Measurements from ENCODE around the gene C10orf90. TPM values are rescaled to one million over a fixed set of nuclear protein-coding genes. Genes with fewer than 3 reads are reported as not detected.

Gene C10orf90
- total and polyA plus RNA-seq, 2 donors (not counting 3 experiments of a cell fraction or from before 2014, with no cell fraction given): not detected

GRCh38 chr10:126685756-126686155 lies 15.3 kb upstream of the C10orf90 start:
- Histone ChIP-seq H3K4me1 (ENCODE audit: control insufficient read depth, extremely low read depth, insufficient read depth, low read length) (no peaks in the 10 kb centered on the region), H3K4me3 (replicated peaks in 1 of 3; ENCODE audit: insufficient read depth in 1 of 3, low read depth in 1 of 3, low read length in 3 of 3) (no peak overlapping the region), H2AFZ (ENCODE audit: low read depth, low read length) (no peak overlapping the region), H3K9me1 (replicated peaks; ENCODE audit: control insufficient read depth, extremely low read depth, insufficient read depth, low read length) (no peaks in the 10 kb centered on the region), H3K36me3 (ENCODE audit: control insufficient read depth in 2 of 2, extremely low read depth in 1 of 2, insufficient read depth in 2 of 2, low read length in 2 of 2) (no peaks in the 10 kb centered on the region), H3K9me3 (replicated peaks; ENCODE audit: control insufficient read depth, insufficient read depth, low read length) (no peaks in the 10 kb centered on the region), H3K9ac (replicated peaks; ENCODE audit: extremely low read depth, insufficient read depth, low read length) (no peak overlapping the region), H3K27ac (ENCODE audit: insufficient read depth, low read depth, low read length) (no peak overlapping the region), H3K4me2 (ENCODE audit: insufficient read depth, low read length) (no peak overlapping the region), H3K79me2 (ENCODE audit: control insufficient read depth, insufficient read depth, low read length) (no peaks in the 10 kb centered on the region), H4K20me1 (replicated peaks; ENCODE audit: control insufficient read depth, extremely low read depth, insufficient read depth, low read length) (no peaks in the 10 kb centered on the region), H3K27me3 (ENCODE audit: control insufficient read depth in 2 of 2, insufficient read depth in 2 of 2, low read length in 2 of 2) (no peaks in the 10 kb centered on the region)
- no peak for FAIRE-seq
- intact Hi-C loops (cut with micrococcal nuclease) (no loop called here), dilution Hi-C loops (cut with MboI; ENCODE audit: extremely low pct_ligation_motif_present, low sequenced_read_pairs) (no loop called here)
- POLR2A ChIA-PET: no interaction called here
- BruUV-seq (replicated peaks): no TSS peak
- CTCF ChIA-PET: no interaction called here
- DNase-seq (ENCODE audit: low read depth, low spot score): no peak
- no peak for TF ChIP-seq POLR2AphosphoS5 (IDR thresholded peaks at IDR 0.05; ENCODE audit: insufficient read depth, low read depth, low read length)

GRCh38 chr10:126684171-126684745 lies 13.8 kb upstream of the C10orf90 start:
- Histone ChIP-seq H4K20me1 (replicated peaks; ENCODE audit: control insufficient read depth, extremely low read depth, insufficient read depth, low read length) (no peaks in the 10 kb centered on the region), H3K27ac (ENCODE audit: insufficient read depth, low read depth, low read length) (no peak overlapping the region), H3K9me1 (replicated peaks; ENCODE audit: control insufficient read depth, extremely low read depth, insufficient read depth, low read length) (no peaks in the 10 kb centered on the region), H3K9me3 (replicated peaks; ENCODE audit: control insufficient read depth, insufficient read depth, low read length) (no peaks in the 10 kb centered on the region), H3K27me3 (ENCODE audit: control insufficient read depth in 2 of 2, insufficient read depth in 2 of 2, low read length in 2 of 2) (no peaks in the 10 kb centered on the region), H3K4me1 (ENCODE audit: control insufficient read depth, extremely low read depth, insufficient read depth, low read length) (no peaks in the 10 kb centered on the region), H3K36me3 (ENCODE audit: control insufficient read depth in 2 of 2, extremely low read depth in 1 of 2, insufficient read depth in 2 of 2, low read length in 2 of 2) (no peaks in the 10 kb centered on the region), H2AFZ (ENCODE audit: low read depth, low read length) (no peak overlapping the region), H3K4me3 (replicated peaks in 1 of 3; ENCODE audit: insufficient read depth in 1 of 3, low read depth in 1 of 3, low read length in 3 of 3) (no peak overlapping the region), H3K9ac (replicated peaks; ENCODE audit: extremely low read depth, insufficient read depth, low read length) (no peak overlapping the region), H3K79me2 (ENCODE audit: control insufficient read depth, insufficient read depth, low read length) (no peaks in the 10 kb centered on the region), H3K4me2 (ENCODE audit: insufficient read depth, low read length) (no peak overlapping the region)
- BruUV-seq (replicated peaks): no TSS peak
- intact Hi-C loops (cut with micrococcal nuclease) (no loop called here), dilution Hi-C loops (cut with MboI; ENCODE audit: extremely low pct_ligation_motif_present, low sequenced_read_pairs) (no loop called here)
- CTCF ChIA-PET: no interaction called here
- POLR2A ChIA-PET: no interaction called here
- DNase-seq (ENCODE audit: low read depth, low spot score) (no peak), FAIRE-seq (no peak)
- TF ChIP-seq EZH2 (IDR thresholded peaks at IDR 0.05; ENCODE audit: borderline replicate concordance, low read depth, low read length, severe bottlenecking): no peak
- no peak for TF ChIP-seq MYC (IDR thresholded peaks at IDR 0.05; ENCODE audit: low read depth, low read length)
- TF ChIP-seq, protein P1, sequence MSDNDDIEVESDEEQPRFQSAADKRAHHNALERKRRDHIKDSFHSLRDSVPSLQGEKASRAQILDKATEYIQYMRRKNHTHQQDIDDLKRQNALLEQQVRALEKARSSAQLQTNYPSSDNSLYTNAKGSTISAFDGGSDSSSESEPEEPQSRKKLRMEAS (IDR thresholded peaks at IDR 0.05; ENCODE audit: insufficient read depth, insufficient read length): no peak
- TF ChIP-seq FOS (IDR thresholded peaks at IDR 0.05; ENCODE audit: borderline replicate concordance, insufficient read depth, low read length): no peak
- TF ChIP-seq, protein P2, sequence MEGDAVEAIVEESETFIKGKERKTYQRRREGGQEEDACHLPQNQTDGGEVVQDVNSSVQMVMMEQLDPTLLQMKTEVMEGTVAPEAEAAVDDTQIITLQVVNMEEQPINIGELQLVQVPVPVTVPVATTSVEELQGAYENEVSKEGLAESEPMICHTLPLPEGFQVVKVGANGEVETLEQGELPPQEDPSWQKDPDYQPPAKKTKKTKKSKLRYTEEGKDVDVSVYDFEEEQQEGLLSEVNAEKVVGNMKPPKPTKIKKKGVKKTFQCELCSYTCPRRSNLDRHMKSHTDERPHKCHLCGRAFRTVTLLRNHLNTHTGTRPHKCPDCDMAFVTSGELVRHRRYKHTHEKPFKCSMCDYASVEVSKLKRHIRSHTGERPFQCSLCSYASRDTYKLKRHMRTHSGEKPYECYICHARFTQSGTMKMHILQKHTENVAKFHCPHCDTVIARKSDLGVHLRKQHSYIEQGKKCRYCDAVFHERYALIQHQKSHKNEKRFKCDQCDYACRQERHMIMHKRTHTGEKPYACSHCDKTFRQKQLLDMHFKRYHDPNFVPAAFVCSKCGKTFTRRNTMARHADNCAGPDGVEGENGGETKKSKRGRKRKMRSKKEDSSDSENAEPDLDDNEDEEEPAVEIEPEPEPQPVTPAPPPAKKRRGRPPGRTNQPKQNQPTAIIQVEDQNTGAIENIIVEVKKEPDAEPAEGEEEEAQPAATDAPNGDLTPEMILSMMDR (IDR thresholded peaks at IDR 0.05; ENCODE audit: extremely low read depth in 1 of 2, insufficient read depth in 1 of 2, low read depth in 1 of 2, low read length in 2 of 2): no peak
- no peak for TF ChIP-seq POLR2AphosphoS5 (IDR thresholded peaks at IDR 0.05; ENCODE audit: insufficient read depth, low read depth, low read length)
- TF ChIP-seq JUN (IDR thresholded peaks at IDR 0.05; ENCODE audit: borderline replicate concordance, insufficient read depth, insufficient read length, low read depth): no peak
- TF ChIP-seq POLR2A (IDR thresholded peaks at IDR 0.05; ENCODE audit: low read depth, low read length): no peak
- TF ChIP-seq GATA2 (IDR thresholded peaks at IDR 0.05; ENCODE audit: insufficient read depth, insufficient read length, low read depth, low read length): no peak
